ENCODE results near the gene KRTAP4-11.
"Not testable (repeated sequence)": the region's sequence is repeated elsewhere in the genome, so short reads cannot be mapped to it uniquely, and the experiment has no call there.

Gene KRTAP4-11

GRCh38 chr17:41117846-41118386 lies at the start of gene KRTAP4-11:
KRTAP4-11 (minus strand) TSS chr17:41118373; CDS start chr17:41118315, 58 bp downstream.
- DNase-seq (ENCODE audit: low spot score) = not testable (repeated sequence)

- no peak for DNase-seq (ENCODE audit: low spot score)
These were observed 49.4 kb upstream of the KRTAP4-11 start for GRCh38 chr17:41167561-41167960.

DNA sequence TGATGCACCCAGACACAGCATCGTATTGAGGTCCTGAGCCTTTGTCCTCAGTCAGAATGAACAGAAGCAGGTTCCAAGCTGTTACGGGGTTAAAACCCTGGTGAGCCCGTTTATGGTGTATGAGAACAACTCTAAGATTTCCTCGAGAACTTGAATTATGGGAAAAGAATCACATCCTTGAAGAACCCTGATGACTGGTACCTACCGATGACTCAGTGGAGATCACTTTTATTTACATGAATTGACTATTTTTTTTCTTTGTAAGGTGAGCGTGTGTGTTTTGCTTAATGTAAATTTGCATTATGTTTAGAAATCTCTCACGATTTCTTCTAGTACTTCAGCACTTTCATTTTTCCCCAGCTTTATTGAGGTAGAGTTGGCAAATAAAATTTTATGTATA lies 45.7 kb upstream of the KRTAP4-11 start:
- no peak for DNase-seq (ENCODE audit: low spot score)

- no peak for DNase-seq (ENCODE audit: low spot score)
These were observed 42.5 kb upstream of the KRTAP4-11 start, which contains the start of gene KRTAP4-4 for GRCh38 chr17:41160648-41161047. KRTAP4-4 (minus strand) TSS chr17:41160748; CDS start chr17:41160691, 57 bp downstream.

- DNase-seq (ENCODE audit: low spot score) = not testable (repeated sequence)
These were observed 42.0 kb upstream of the KRTAP4-11 start for GRCh38 chr17:41160190-41160589.

GRCh38 chr17:41153856-41154255 lies 35.7 kb upstream of the KRTAP4-11 start:
- DNase-seq (ENCODE audit: low spot score) = no peak

GRCh38 chr17:41151525-41151924 lies 33.4 kb upstream of the KRTAP4-11 start:
- no peak for DNase-seq (ENCODE audit: low spot score)

DNA sequence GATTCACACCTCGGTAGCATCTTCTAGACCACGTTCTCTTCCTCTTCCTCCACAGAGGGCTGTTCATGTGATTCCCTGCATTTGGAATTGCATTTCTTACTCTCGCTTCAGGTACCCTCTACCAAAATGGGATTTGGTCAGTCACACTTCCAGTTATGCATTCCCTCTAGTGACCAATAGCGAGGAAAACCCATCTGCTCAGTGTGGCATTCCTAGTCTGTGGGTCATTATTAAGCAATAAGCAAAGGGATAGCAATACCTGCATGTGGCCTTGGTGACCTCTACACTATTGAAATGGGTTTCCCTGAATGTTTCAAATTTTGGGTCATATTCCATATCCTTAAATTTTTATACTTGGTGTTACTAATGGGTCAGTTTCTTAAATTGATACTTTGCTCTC lies 31.9 kb upstream of the KRTAP4-11 start:
- DNase-seq (ENCODE audit: low spot score) = no peak

DNA sequence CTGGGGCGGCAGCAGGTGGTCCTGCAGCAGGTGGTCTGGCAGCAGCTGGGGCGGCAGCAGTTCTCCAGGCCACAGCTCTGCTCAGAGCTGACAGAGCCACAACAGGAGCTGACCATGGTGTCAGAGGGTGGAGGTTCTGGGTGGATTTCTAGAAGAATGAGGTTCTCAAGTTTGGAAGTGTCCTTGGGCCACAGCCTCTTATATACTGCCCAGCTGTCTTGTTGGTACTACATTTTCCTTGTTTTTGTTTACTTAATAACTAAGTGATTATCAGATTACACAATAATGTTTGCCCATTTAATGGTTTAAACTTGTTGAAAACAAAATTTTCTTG lies 31.4 kb upstream of the KRTAP4-11 start, which contains the start of gene KRTAP4-5:
TSS of gene KRTAP4-5 (minus strand) at position 174 of the 334 bp plus-strand sequence. CDS start at position 116, 58 bp downstream.
- DNase-seq (ENCODE audit: low spot score) = no peak

GRCh38 chr17:41148971-41149651 lies 30.9 kb upstream of the KRTAP4-11 start:
- DNase-seq (ENCODE audit: low spot score) = not testable (repeated sequence)

DNA sequence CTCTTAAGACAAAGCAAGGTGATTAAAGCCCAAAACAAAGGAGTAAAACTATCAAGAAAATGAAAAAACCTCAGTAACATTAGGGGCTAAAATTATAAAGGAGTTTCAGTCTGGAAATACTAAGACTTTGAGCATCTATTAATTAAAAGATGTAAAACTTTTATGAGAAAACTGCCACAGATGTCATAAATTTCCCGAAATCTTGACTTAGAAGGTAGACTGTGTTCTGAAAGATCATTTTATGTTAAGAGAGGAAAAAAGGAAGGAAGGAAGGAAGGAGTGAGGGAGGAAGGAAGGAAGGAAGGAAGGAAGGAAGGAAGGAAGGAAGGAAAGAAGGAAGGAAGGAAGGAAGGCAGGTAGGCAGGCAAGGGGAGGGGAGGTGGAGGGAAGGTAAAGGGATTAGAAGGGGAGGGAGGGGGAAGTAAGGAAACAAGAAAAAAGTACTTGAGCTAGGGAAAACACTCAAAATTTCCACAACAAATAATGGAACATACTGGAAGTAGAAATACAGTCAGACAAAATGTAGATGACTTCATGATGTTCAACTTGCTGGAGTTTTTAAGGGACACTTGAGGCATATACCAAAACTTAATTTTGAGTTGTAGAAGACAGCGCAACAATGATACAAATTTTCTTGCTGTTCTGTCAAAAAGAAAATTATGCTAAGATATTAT lies 29.5 kb upstream of the KRTAP4-11 start:
- no peak for DNase-seq (ENCODE audit: low spot score)

- DNase-seq (ENCODE audit: low spot score) = no peak
These were observed 27.1 kb upstream of the KRTAP4-11 start for GRCh38 chr17:41145261-41145660.

DNA sequence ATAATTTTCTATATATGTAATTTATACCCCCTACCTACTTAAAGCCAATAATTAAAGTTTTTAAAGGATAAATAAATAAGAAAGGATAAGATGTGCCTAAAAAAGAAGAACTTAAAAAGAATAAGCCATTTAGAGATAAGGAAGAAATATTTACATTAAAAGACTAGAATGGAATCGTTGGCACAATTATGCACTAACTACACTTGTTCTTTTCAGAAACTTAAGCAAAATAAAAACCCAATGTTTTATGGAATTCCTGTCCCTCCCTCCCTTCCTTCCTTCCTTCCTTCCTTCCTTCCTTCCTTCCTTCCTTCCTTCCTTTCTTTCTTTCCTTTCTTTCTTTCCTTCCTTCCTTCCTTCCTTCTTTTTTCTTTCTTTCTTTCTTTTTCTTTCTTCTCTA lies 26.7 kb upstream of the KRTAP4-11 start:
- no peak for DNase-seq (ENCODE audit: low spot score)

DNA sequence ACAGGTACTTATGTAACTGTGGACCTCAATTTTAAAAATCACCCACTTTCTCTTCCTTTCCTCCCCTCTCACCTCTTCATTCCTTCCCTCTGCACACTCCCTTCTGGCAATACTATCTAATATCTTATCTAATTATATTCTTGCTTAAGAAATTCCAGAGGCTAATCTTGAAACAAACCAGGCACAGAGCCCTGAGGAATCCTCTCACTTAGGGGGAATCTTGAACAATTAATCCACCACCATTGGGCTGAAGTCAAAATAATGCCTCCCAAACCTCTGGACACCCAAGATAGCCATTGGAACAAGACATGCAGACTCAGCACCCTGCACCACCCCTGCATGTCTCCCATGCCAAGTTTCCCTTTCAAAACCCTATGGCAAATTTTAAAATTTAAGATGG lies 23.2 kb upstream of the KRTAP4-11 start:
- DNase-seq (ENCODE audit: low spot score) = no peak

DNA sequence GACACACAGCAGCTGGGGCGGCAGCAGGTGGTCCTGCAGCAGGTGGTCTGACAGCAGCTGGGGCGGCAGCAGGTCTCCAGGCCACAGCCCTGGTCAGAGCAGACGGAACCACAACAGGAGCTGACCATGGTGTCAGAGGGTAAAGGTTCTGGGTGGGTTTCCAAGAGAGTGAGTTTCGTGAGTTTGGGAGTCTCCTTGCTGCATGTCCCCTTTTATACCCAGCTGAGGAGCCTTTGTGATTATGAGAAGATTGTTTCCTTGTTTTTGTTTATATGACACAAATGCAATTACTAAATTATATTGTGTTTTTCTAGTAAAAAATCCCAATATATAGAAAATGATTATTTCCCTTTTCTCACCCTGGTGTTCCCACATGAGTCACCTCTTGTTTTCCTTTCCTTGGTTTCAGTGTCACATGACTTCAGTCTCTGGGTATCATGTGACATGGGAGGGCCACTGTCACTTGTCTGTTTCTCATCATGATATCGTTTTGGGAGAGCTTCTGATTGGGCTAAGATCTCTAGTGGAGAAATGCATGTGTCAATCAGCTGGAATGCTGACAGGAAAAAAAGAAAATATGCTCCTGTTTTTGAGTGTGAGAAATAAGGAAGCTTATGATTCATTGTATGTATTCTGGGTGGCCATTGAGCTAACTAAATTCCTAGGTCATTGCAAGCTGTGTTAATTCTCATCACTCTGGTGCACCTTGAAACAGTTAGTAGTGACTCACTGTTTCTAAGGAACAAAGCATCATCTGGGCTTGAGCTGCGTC lies 22.4 kb upstream of the KRTAP4-11 start, which contains the start of gene KRTAP4-6:
TSS of gene KRTAP4-6 (minus strand) at position 185 of the 772 bp plus-strand sequence. CDS start at position 128, 57 bp downstream.
- DNase-seq (ENCODE audit: low spot score) = no peak

DNA sequence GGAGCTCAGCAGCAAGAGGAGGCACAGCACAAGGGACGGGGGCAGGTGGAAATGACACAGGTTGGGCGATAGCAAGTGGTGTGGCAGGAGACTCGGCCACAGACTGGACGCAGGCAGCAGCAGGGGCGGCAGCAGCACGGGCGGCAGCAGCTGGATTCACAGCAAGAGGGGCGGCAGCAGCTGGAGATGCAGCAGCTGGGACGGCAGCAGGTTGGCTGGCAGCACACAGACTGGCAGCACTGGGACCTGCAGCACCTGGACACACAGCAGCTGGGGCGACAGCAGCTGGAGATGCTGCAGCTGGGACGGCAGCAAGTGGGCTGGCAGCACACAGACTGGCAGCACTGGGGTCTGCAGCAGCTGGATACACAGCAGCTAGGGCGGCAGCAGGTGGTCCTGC lies 21.7 kb upstream of the KRTAP4-11 start:
- not testable (repeated sequence) for DNase-seq (ENCODE audit: low spot score)

DNA sequence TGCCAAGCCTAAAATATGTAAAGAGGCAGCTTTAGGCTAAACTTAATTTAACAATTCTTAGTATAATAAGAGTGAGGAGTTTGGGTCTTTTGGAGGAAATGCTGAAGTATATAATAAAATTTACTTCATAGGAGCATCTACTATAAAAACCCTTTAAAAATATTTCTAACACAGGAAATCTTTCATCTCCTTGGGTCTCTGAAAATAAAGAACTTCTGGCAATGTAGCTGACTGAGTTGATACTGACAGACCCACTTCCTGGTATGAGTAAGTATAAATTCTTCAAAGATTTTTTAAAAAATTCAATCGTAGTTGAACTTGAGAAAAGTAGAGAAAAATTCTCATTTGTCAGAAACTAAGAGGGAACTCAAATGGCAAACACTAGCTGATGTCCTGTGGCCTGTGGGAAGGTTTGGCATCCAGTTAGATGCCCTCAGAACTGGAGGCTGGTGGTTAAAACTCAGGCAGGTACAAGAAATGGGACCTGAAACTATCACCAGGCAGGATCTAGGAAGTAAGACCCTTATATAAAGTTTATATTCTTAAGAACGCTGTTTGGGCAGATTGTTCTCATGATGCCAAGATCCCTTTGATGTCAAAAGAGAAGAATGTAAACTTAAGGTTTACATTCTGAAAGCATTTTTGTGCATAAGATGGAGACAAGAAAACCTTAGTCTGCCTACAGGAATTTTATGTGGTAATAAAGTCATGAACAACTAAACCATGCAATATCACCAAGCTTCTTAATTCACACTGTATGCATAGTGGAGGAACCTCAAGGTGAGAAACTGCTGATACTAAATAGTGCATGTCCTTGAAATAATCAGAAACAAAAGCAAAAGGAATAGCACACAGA lies 15.9 kb upstream of the KRTAP4-11 start:
- no peak for DNase-seq (ENCODE audit: low spot score)

DNA sequence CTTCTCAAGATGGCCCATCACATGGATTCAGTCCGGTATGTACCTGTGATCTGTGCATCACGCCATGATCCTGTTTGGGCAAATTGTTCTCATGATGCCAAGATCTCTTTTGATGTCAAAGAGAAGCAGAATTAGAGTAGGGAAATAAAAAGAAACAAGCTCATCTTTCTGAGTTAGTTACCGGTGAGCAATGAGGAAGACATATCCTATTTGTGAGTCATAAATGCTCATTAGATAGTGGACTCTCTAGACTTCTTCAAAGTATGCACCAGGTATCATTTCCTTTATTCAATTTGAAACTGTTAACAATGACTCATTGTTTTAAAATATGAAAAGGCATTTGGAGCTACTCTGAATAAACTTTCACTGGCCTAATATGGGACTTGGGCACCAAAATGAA lies 13.8 kb upstream of the KRTAP4-11 start:
- DNase-seq (ENCODE audit: low spot score) = no peak

DNA sequence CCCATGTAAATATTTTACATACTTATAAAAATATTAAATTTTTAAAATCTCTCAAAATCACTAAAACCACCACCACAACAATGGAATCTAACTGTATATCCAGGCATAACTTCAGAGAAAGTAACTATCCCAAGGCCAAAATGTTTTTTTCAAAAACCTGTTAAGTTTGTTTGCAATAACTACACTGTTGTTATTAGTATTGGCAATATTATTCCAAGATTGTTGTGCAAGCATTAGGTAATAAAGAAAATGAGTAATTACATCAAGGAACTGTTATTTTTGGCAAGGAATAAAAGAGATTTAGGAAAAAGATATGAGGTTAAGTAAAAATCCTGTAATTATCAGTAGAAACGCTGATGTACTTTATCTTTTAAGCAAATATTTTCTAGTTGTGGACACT lies 9.2 kb upstream of the KRTAP4-11 start:
- DNase-seq (ENCODE audit: low spot score) = no peak

- DNase-seq (ENCODE audit: low spot score) = no peak
These were observed 8.2 kb upstream of the KRTAP4-11 start for GRCh38 chr17:41126412-41126811.

DNA sequence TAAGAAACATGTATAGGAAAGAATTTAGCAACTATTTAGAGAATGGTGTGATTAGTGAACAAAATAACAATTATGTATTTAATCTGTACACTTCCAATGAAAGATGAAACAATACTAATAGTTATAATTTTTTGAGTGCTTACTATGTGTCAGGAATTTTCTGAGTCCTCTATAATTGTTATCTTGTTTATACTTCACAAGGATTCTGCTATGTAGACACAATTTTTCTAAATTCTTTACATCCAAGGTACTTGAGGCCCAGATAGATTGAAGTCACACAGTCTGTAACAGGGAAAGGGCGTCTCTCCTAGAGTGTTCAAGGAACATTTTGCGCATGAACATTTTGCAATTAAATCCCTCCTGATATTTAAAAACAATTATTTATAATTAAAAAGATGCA lies 6.9 kb upstream of the KRTAP4-11 start:
- no peak for DNase-seq (ENCODE audit: low spot score)

Data from hematopoietic multipotent progenitor cell treated with erythropoietin and hydrocortisone succinate and interleukin-3 and kit ligand, for 15 days (in vitro differentiated cells).